ENCODE results near the gene CEP83. TPM values are rescaled to one million over a fixed set of nuclear protein-coding genes. Genes with fewer than 3 reads are reported as not detected.

CEP83 gene
- total and polyA plus RNA-seq, 9 of the 15 experiments (the other 6 are each of a cell fraction or from before 2014, with no cell fraction given), result 5.3 to 40.5 (median 31.3) TPM

- no peak; the same call in 1 of the 2 replicates for TF ChIP-seq NKRF (IDR thresholded peaks at IDR 0.05; ENCODE audit: borderline replicate concordance)
- peak; percentile 17; a peak in 1 of 4 replicates for TF ChIP-seq SIN3A (IDR thresholded peaks at IDR 0.05; ENCODE audit: borderline replicate concordance in 2 of 2, control insufficient read depth in 1 of 2, low read depth in 2 of 2, low read length in 2 of 2)
- TF ChIP-seq ZNF444 (CRISPR knock-in tag; IDR thresholded peaks at IDR 0.05), result no peak
- TF ChIP-seq ARNT (IDR thresholded peaks at IDR 0.05), result 0 out of 4 replicates have a peak, but pooled peaks of 1 of the 2 experiments have one; percentile 20
- TF ChIP-seq GMEB1 (CRISPR knock-in tag; IDR thresholded peaks at IDR 0.05), result no peak
- no peak for TF ChIP-seq PKNOX1 (IDR thresholded peaks at IDR 0.05)
- TF ChIP-seq ZNF212 (CRISPR knock-in tag; IDR thresholded peaks at IDR 0.05), result no peak
- no peak for TF ChIP-seq ZNF384 (IDR thresholded peaks at IDR 0.05; ENCODE audit: low read depth, low read length)
- TF ChIP-seq RFX1 (IDR thresholded peaks at IDR 0.05), result peak; percentile 77
- peak; percentile 34; the same call in 1 of the 2 replicates for TF ChIP-seq ATF6 (CRISPR knock-in tag; IDR thresholded peaks at IDR 0.05)
- TF ChIP-seq CBFB (CRISPR knock-in tag; IDR thresholded peaks at IDR 0.05), result peak; percentile 83; the same call in 1 of the 2 replicates
- 0 out of 2 replicates have a peak, but pooled peaks have one; percentile 14 for TF ChIP-seq ZNF175 (CRISPR knock-in tag; IDR thresholded peaks at IDR 0.05; ENCODE audit: low read depth)
- TF ChIP-seq KAT7 (CRISPR knock-in tag; IDR thresholded peaks at IDR 0.05; ENCODE audit: borderline replicate concordance), result 0 out of 2 replicates have a peak, but pooled peaks have one; percentile 43
- TF ChIP-seq MCM3 (IDR thresholded peaks at IDR 0.05), result no peak
- no peak for TF ChIP-seq ESRRA (IDR thresholded peaks at IDR 0.05; ENCODE audit: borderline replicate concordance, low read depth)
- peak; percentile 31; the same call in 1 of the 2 replicates for TF ChIP-seq FOXJ3 (CRISPR knock-in tag; IDR thresholded peaks at IDR 0.05)
- peak; percentile 47 for TF ChIP-seq MEIS2 (IDR thresholded peaks at IDR 0.05; ENCODE audit: partially characterized antibody)
Measured at GRCh38 chr12:94458877-94459727, 565 bp downstream of the CEP83 start (continued).

All from K562 (cell line).